GM12878 (cell line): ENCODE results near the gene CKS2. TPM values are rescaled to one million over a fixed set of nuclear protein-coding genes. Genes with fewer than 3 reads are reported as not detected.

Experiments used
- ATAC-seq: fragments of 200-7000 bp; cut with Tn5 transposase; 3 replicates; pipeline ENCODE4 v1.9.1; 2020; ENCODE audit warnings: mild to moderate bottlenecking, moderate library complexity
- BruUV-seq: library from RNA; stranded (reverse); fragments of 400-500 nt; replicated peaks from 2 replicates; lab custom pipeline; 2021; lab: Mats Ljungman, UMichigan
- CTCF ChIA-PET: fragments of 300-600 bp; sonication (Branson Sonifier 250); formaldehyde crosslinking; extraction: SDS; loops from one replicate; lab custom pipeline; 2021; ENCODE audit warnings: inconsistent platforms; lab: Yijun Ruan, JAX
- POLR2A ChIA-PET: fragments of 350-600 bp; formaldehyde crosslinking; extraction: SDS; loops from one replicate; lab custom pipeline; 2021; ENCODE audit warnings: inconsistent platforms; lab: Charles Lee
- RAD21 ChIA-PET: fragments of 300-600 bp; sonication (Branson Sonifier 250); formaldehyde crosslinking; loops from one replicate; lab custom pipeline; 2023; ENCODE audit warnings: antibody characterized with exemption; ENCODE audit not compliant: unreplicated experiment; lab: Charles Lee
- SMC1A ChIA-PET: fragments of 300-600 bp; sonication (Branson Sonifier 250); formaldehyde crosslinking; loops from one replicate; lab custom pipeline; 2023; ENCODE audit not compliant: unreplicated experiment, uncharacterized antibody; lab: Charles Lee
- DNase-seq: peaks from one replicate; pipeline ENCODE4 v3.0.0-alpha.2; 2011; ENCODE audit warnings: low read depth, low spot score
- FAIRE-seq: peaks from 3 replicates; lab custom pipeline; 2011; peaks lifted over from hg19 to GRCh38; lab: Jason Lieb, UNC
- H2AFZ ChIP-seq: 2 replicates; pipeline ENCODE4 v1.6.0; 2011; ENCODE audit warnings: low read depth, low read length, control low read depth; ENCODE audit not compliant: control insufficient read depth
- H3K27ac ChIP-seq: 2 replicates; pipeline ENCODE4 v1.5.1; 2011; ENCODE audit warnings: control low read depth; ENCODE audit not compliant: control insufficient read depth, insufficient read depth
- H3K27me3 ChIP-seq, 2 experiments: replicated peaks in 1 of 2; 2 replicates each; pipeline versions ENCODE4 v1.6.0 to v1.6.1; 2011; ENCODE audit warnings: low read length in 1 of 2; ENCODE audit not compliant: control insufficient read depth in 2 of 2, insufficient read depth in 2 of 2
- H3K36me3 ChIP-seq, 2 experiments: 2 replicates each; pipeline ENCODE4 v1.5.1; 2011; ENCODE audit warnings: low read length in 1 of 2; ENCODE audit not compliant: control insufficient read depth in 2 of 2, insufficient read depth in 2 of 2
- H3K4me1 ChIP-seq: 2 replicates; pipeline ENCODE4 v1.6.1; 2011; ENCODE audit warnings: mild to moderate bottlenecking, low read length, moderate library complexity, mixed read lengths; ENCODE audit not compliant: control insufficient read depth, insufficient read depth
- H3K4me2 ChIP-seq: 2 replicates; pipeline ENCODE4 v1.6.0; 2011; ENCODE audit warnings: control low read depth; ENCODE audit not compliant: control insufficient read depth, insufficient read depth
- H3K4me3 ChIP-seq: fragments of 200-600 bp; sonication (generic); 2 replicates; pipeline ENCODE4 v1.5.1; 2016
- H3K79me2 ChIP-seq: 2 replicates; pipeline ENCODE4 v1.6.0; 2011; ENCODE audit warnings: low read length; ENCODE audit not compliant: control insufficient read depth, insufficient read depth
- H3K9ac ChIP-seq: 2 replicates; pipeline ENCODE4 v1.8.0; 2011; ENCODE audit warnings: low read length, control low read depth, mixed read lengths; ENCODE audit not compliant: control insufficient read depth, insufficient read depth
- H3K9me3 ChIP-seq: replicated peaks from 3 replicates; pipeline ENCODE4 v1.5.1; 2011; ENCODE audit warnings: mild to moderate bottlenecking, low read length; ENCODE audit not compliant: control insufficient read depth, insufficient read depth
- H4K20me1 ChIP-seq: 2 replicates; pipeline ENCODE4 v1.6.0; 2011; ENCODE audit not compliant: control insufficient read depth, insufficient read depth
- E4F1 ChIP-seq: fragments of 450-650 bp; IDR thresholded peaks from 2 replicates; pipeline ENCODE4 v1.6.1; 2018; ENCODE audit warnings: borderline replicate concordance, mild to moderate bottlenecking; ENCODE audit not compliant: partially characterized antibody
- ETV6 ChIP-seq, 2 experiments: fragments of 450-650 bp in 1 of 2; IDR thresholded peaks in 1 of 2; conservative IDR thresholded peaks in 1 of 2; 2 replicates each; pipeline ENCODE4 v1.6.1; 2014; ENCODE audit warnings: antibody characterized with exemption in 1 of 2, borderline replicate concordance in 1 of 2, low read depth in 1 of 2, mild to moderate bottlenecking in 1 of 2, moderate library complexity in 1 of 2
- HCFC1 ChIP-seq: fragments of 150-350 bp; IDR thresholded peaks from 2 replicates; pipeline ENCODE4 v1.6.1; 2014; ENCODE audit warnings: low read length
- HDGF ChIP-seq: fragments of 450-650 bp; IDR thresholded peaks from 2 replicates; pipeline ENCODE4 v1.6.1; 2016; ENCODE audit warnings: antibody characterized with exemption
- MTA3 ChIP-seq: IDR thresholded peaks from 2 replicates; pipeline ENCODE4 v1.6.1; 2012; ENCODE audit warnings: low read length, inconsistent platforms, borderline replicate concordance
- PAX5 ChIP-seq: IDR thresholded peaks from 2 replicates; pipeline ENCODE4 v1.6.1; 2011; ENCODE audit warnings: low read depth, low read length, borderline replicate concordance
- POLR2AphosphoS2 ChIP-seq: IDR thresholded peaks from 2 replicates; pipeline ENCODE4 v1.6.1; 2011; ENCODE audit warnings: low read depth, mild to moderate bottlenecking, low read length, improper control_type of control experiment, moderate library complexity
- POLR2AphosphoS5 ChIP-seq: IDR thresholded peaks from 2 replicates; pipeline ENCODE4 v1.6.1; 2011; ENCODE audit warnings: mild to moderate bottlenecking, low read length, inconsistent platforms
- WGBS: methylation state at CpG from one replicate; pipeline ENCODE4 v1.1.6; 2016; ENCODE audit warnings: low lambda C conversion rate; ENCODE audit not compliant: insufficient replicate concordance, insufficient coverage; ENCODE audit errors: missing lambda C conversion rate; 5-methylcytosine and 5-hydroxymethylcytosine counted together
- in situ Hi-C: fragments of 300-500 bp; cut with MboI; formaldehyde crosslinking; loops from 9 replicates; pipeline ENCODE4 v1.14.3; 2018; ENCODE audit warnings: mixed read lengths
- intact Hi-C: fragments of 100-400 bp; cut with micrococcal nuclease; formaldehyde crosslinking; loops from one replicate; pipeline ENCODE4 v1.14.2; 2022; ENCODE audit not compliant: unreplicated experiment
- polyA plus RNA-seq, 11 experiments: library from polyadenylated mRNA; depleted of rRNA in 4 of 11; unstranded in 6 of 11; stranded (reverse) in 5 of 11; fragments of >200 nt; fragmentation: Nextera tagmentation in 4 of 11; fragmentation: Illumina TruSeq in 1 of 11; extraction: Ambion mirVana in 4 of 11; extraction: Trizol in 1 of 11; gene quantifications; 1 replicate in 1 of 11; 2 replicates in 10 of 11; pipeline versions ENCODE4 v1.2.1 to v1.2.3, GENCODE V29; 2011 to 2016; ENCODE audit warnings: inconsistent platforms in 2 of 11, missing spikeins in 2 of 11, low read depth in 1 of 11
- total RNA-seq, 4 experiments: library from RNA; depleted of rRNA in 3 of 4; stranded (reverse); fragments of >200 nt in 3 of 4; fragmentation: Illumina TruSeq in 1 of 4; extraction: Trizol in 1 of 4; gene quantifications; 2 replicates each; pipeline versions ENCODE4 v1.2.1 to v1.2.3, GENCODE V29; 2013 to 2021

CKS2 gene
- total and polyA plus RNA-seq, 10 of the 15 experiments (the other 5 are each of a cell fraction or from before 2014, with no cell fraction given) = 172 to 1,251 (median 503) TPM

DNA sequence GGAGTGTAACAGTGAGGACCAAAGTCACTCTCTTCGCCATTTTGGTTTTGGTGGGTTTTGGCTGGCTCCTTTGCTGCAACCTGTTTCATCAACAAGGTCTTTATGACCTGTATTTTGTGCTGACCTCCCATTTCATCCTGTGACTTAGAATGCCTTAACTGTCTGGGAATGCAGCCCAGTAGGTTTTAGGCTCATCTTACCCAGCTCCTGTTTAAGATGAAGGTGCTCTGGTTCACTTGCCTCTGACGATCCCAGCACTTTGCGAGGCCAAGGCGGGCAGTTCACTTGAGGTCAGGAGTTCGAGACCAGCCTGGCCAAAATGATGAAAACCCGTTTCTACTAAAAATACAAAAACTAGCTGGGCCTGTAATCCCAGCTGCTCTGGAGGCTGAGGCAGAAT is 1.8 kb upstream of the CKS2 start (continued):
- no peak for TF ChIP-seq E4F1

DNA sequence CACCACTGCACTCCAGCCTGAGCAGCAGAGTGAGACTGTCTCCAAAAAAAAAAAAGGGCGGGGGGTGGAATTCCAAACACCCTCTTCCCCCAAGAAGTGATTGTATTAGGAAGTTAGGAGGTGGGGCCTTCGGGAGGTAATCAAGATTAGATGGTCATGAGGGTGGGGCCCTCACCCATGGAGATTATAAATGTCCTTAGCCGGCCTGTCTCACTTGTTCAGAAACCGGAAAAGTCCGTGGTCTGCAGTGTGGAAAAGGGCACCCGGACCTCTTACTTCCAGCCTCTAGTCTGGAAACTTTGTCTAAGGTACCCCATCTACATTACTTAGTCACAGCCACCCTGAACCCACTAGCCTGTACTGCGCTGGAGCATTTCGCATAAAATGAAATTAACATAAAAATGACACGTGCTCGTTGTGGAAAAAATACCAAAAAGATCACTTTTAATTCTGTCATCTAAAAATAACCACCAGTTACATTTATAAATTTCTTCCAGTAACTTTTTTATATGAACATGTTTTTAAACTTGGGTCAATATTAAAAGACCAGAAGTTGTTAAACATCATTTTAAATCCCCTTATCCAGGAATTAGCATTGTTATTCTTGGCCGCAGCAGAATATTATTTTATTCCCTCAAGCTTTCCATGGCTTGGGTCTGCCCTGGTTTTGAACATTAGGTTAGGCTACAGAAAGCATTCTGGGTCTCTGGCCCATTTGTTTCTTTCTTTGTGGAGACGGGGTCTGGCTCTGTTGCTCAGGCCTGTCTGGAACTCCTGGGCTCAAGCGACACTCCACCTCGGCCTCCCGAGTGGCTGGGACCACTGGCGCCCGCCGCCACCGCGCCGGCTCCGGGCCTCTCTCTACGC is 1.2 kb upstream of the CKS2 start:
- 0 out of 4 replicates have a peak, but pooled peaks of 1 of the 2 experiments have one; percentile 5 for TF ChIP-seq ETV6 (conservative IDR thresholded peaks at IDR 0.05 in 1 of 2, IDR thresholded peaks at IDR 0.05 in 1 of 2; ENCODE audit: borderline replicate concordance in 1 of 2, low read depth in 1 of 2)
- TF ChIP-seq HCFC1 = no peak
- peak; percentile 53; the same call in 1 of the 2 replicates for TF ChIP-seq MTA3
- no peak for TF ChIP-seq HDGF
- peak; percentile 65; the same call in 1 of the 2 replicates for TF ChIP-seq POLR2AphosphoS2
- peak; percentile 22; the same call in 1 of the 2 replicates for TF ChIP-seq POLR2AphosphoS5
- no peak for TF ChIP-seq PAX5
- 28% methylated on average over 23 of the region's 23 CpGs for WGBS
- FAIRE-seq = no peak
- CTCF ChIA-PET = interaction anchor here (1.0 kb wide), 1 partner anchor 14 kb away, joined by 3 read pairs; no protein-coding TSS in a partner anchor
- Histone ChIP-seq H3K27ac (peak overlapping the region; percentile 99), H3K9me3 (no peaks in the 10 kb centered on the region), H3K4me2 (peak overlapping the region; percentile 56), H4K20me1 (peaks cover 4% of the 10 kb centered on the region; the same call in 1 of the 2 replicates), H3K4me3 (peak overlapping the region; percentile 90), H3K79me2 (peaks cover 53% of the 10 kb centered on the region), H3K9ac (peak overlapping the region; percentile 100), H3K27me3 (no peaks in the 10 kb centered on the region), H3K36me3 (peaks cover 0 to 7% of the 10 kb centered on the region in 2 experiments; a peak in 1 of 4 replicates), H2AFZ (peak overlapping the region; percentile 69; the same call in 1 of the 2 replicates), H3K4me1 (peaks cover 2% of the 10 kb centered on the region)
- BruUV-seq = TSS peak; percentile 91
- SMC1A ChIA-PET = no interaction called here
- intact Hi-C loops = loop anchor here (10.0 kb wide), 1 partner anchor 185 kb away; the partner anchor contains the start of gene SEMA4D
- 0 out of 3 replicates have a peak, but pooled peaks have one; percentile 1 for ATAC-seq
- DNase-seq = no peak
- POLR2A ChIA-PET = interaction anchor here (0.6 to 0.8 kb wide), 2 partner anchors 109 to 227 kb away, joined by 3 to 6 read pairs; no protein-coding TSS in a partner anchor
- in situ Hi-C loops = loop anchor here (25.0 kb wide), 1 partner anchor 1748 kb away; no protein-coding TSS in a partner anchor
- RAD21 ChIA-PET = no interaction called here
